HG03097 (cell line): ENCODE measurements around the gene WDR81.
"Not testable (repeated sequence)": the region's sequence is repeated elsewhere in the genome, so short reads cannot be mapped to it uniquely, and the experiment has no call there.

ENCODE experiments used
- ATAC-seq: cut with Tn5 transposase; IDR thresholded peaks from one replicate; pipeline ENCODE4 v1.9.1; 2021; ENCODE audit not compliant: unreplicated experiment, low FRiP score

Gene WDR81

GRCh38 chr17:1729966-1730325 lies 5.4 kb downstream of the WDR81 start:
- ATAC-seq: no peak

DNA sequence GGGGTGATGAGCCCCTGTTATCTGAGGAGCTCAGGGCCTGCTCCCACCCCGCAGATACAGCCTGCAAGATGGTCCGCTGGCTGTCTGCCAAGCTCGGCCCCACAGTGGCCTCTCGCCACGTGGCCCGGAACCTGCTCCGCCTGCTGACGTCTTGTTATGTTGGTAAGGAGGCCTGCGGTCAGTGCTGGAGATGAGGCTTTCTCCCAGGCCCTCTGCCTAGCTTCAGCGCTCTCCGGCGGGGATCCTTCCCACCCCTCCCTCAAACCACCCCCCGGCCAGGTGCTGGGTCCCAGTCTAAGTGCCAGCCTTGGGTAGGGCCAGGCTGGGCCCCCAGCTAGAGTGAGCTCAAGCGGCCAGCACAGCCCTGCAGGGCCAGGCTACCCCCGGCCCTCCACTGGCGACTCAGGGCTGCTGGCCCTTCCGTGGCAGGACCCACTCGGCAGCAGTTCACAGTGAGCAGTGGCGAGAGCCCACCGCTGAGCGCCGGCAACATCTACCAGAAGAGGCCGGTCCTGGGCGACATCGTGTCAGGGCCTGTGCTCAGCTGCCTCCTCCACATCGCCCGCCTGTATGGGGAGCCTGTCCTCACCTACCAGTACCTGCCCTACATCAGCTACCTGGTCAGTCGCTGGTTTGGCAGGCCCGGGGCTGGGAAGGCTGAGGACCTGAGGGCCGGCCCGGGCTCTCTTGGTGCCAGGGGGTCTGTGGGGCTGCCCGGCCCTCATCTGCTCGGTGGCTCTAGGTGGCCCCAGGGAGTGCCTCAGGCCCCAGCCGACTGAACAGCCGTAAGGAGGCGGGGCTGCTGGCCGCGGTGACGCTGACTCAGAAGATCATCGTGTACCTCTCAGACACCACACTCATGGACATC lies 6.1 kb downstream of the WDR81 start:
- no peak for ATAC-seq

- no peak for ATAC-seq
These were observed 6.6 kb downstream of the WDR81 start for GRCh38 chr17:1731194-1731506.

GRCh38 chr17:1732241-1732832 lies 7.8 kb downstream of the WDR81 start:
- ATAC-seq: no peak

GRCh38 chr17:1732833-1733321 lies 8.4 kb downstream of the WDR81 start:
- ATAC-seq: no peak

- no peak for ATAC-seq
These were observed 9.3 kb downstream of the WDR81 start for GRCh38 chr17:1733759-1734158.

DNA sequence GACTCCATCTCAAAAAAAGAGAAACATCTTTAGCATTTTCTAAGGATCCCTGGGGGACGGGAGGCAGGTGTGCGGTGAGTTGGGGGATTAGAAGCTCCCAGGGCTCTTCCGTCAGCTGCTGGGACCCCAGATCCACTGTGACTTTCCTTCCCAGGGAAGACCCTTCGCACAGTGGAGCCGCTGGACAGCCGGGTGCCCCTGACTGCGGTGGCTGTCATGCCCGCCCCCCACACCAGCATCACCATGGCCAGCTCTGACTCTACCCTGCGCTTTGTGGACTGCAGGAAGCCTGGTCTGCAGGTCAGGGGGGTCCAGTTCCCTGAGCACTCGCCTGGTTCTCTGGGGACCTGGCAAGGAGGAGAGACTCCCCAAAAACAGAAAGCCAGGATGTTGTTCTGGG lies 10.9 kb downstream of the WDR81 start:
- ATAC-seq: no peak

DNA sequence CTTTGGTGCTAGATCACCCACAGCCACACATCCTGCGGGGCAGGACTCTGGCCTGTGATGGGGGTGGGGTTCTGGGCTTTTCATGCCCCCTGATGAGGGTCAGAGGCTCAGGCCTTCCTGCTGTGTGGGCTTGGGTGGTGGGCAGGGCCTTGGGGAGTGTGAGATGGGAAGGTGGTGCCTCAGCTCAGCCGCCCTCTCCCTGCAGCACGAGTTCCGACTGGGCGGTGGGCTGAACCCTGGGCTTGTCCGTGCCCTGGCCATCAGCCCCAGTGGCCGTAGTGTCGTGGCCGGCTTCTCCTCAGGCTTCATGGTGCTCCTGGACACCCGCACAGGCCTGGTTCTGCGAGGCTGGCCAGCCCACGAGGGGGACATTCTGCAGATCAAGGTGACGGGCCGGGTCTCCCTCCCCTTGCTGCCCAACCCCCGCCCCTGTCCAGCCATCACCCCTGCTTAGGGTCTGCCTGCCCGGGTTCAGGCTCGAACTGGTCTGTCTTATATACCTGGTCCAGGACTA lies 11.4 kb downstream of the WDR81 start:
- ATAC-seq: no peak

- no peak for ATAC-seq
These were observed 12.1 kb downstream of the WDR81 start for GRCh38 chr17:1736348-1737281.

DNA sequence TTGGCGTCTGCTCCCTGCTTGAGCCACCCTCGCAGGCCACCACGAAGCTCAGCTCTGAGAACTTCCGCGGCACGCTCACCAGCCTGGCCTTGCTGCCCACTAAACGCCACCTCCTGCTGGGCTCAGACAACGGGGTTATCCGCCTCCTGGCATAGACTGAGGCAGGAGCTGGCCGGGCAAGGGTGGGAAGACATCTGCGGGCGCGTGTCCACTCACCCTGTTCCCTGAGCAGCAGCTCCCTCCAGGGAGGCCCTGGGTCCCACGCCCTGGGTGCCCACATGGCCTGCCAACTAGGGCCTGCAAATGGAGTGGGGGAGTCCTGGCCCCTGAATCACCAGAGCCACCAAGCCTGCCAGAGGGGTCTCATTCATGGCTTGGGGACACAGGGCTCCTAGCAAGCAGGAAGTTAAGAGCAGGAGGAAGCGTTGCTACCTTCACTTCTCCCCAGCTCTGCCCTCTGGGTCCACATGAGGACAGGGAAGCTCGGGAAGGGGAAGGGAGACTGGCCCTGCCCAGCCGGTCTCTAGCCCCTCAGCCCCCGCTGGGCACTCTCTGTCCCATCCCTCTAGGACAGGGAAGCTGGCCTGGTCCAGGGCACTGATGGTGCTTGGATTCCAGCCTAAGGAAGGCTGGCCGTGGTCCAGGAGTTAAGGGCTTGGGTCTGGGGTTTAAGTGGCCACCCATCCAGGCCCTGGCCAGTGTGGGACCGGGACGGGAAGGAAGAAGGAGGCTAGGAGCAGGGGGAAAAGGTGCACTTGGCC lies 13.2 kb downstream of the WDR81 start:
- no peak for ATAC-seq

DNA sequence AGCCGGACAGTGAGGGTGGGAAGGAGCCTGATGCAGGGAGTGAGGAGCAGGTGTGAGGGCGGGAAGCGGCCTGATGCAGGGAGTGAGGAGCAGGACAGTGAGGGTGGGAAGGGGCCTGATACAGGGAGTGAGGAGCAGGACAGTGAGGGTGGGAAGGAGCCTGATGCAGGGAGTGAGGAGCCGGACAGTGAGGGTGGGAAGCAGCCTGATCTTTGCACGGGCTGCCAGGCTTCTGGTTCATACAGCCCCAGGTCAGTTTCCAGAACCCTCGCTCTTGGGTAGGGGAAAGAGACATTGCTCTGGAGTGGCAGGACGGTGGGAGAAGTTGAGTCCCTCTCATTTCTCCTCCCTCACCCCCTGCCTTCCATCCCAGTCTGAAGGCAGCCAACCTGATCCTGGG lies 17.4 kb downstream of the WDR81 start:
- ATAC-seq: not testable (repeated sequence)

DNA sequence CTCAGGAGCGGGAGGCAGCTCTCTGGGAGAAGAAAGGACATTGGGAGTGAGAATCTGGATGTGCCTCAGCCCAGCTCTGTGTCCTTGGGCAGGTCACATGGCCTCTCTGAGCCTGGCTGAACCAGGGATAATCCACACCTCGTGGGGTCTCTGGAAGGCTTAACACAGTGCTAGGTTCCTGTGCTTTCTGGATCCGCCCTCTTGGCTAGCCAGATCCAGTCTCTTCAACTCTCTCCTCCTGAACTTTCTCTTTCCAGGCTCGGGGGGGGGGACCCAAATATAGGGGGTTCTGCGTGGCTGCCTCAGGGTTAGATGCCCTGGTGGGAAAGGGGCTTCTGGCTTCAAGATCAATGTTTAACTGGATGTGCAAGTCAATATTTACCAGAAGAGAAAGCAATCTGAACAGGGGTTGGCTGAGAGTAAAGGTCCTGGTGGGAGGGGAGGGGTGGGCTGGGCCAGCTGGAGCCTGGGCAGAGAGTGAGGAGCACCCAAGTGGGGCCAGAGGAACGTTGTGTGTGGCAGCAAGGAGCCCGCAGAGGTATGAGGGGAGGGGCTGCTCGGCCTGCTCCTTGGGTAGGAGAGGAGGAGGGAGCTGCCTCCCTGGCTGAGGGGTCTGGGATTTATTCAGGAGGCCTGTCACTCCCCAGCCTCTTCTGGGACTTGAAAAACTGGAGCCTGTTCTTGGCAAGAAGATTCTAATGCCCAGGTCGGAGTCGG lies 18.0 kb downstream of the WDR81 start, which contains the start of gene SERPINF2:
SERPINF2 (plus strand) TSS at position 501 of the 717 bp plus-strand sequence. CDS start 2,125 bp downstream, outside the sequence.
- ATAC-seq: no peak

- no peak for ATAC-seq
These were observed 18.6 kb downstream of the WDR81 start for GRCh38 chr17:1743088-1743439.

GRCh38 chr17:1744551-1745512 lies 20.3 kb downstream of the WDR81 start:
- ATAC-seq: no peak

- ATAC-seq: no peak
These were observed 21.1 kb downstream of the WDR81 start for GRCh38 chr17:1745513-1746020.

DNA sequence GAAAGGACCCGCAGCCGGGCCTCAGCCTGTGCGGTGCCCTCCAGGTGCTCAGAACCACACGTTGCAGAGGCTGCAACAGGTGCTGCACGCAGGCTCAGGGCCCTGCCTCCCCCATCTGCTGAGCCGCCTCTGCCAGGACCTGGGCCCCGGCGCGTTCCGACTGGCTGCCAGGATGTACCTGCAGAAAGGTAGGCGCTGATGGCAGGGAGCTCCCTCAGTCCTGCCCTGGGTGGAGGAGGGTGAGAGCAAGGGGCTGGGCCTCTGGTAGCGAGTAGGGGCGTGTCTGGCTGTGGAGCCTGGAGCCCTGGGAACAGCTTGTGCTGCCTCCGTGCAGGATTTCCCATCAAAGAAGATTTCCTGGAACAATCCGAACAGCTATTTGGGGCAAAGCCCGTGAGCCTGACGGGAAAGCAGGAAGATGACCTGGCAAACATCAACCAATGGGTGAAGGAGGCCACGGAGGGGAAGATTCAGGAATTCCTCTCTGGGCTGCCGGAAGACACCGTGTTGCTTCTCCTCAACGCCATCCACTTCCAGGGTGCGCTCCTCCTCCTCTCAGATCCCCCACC lies 22.6 kb downstream of the WDR81 start:
- ATAC-seq: no peak

GRCh38 chr17:1750628-1751027 lies 26.1 kb downstream of the WDR81 start:
- ATAC-seq: no peak
